ENCODE results near the gene ABCC4. TPM values are rescaled to one million over a fixed set of nuclear protein-coding genes. Genes with fewer than 3 reads are reported as not detected.

ABCC4 gene
- total RNA-seq, 1 donor from 2014 or later: 10.6 TPM

DNA sequence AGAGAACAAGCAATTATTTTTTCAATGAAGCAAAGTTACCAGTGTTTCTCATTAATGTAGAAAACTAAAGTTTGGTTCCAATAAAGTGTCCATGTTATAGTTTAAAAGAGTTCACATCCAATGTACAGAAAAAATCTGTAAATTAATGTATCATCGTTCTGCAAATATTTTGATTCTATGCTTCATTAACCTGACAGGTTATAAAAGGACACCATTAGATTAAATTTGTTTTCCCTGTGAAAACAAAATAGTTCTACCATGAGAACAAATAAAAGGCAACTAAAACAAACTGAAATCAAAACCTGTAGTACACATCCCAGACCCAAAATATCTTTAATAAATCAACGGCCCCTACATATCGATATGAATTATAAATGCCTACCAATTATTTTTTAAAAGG lies 85.1 kb downstream of the ABCC4 start:
- no peaks in the 10 kb centered on the region for H3K9me3 Mint-ChIP-seq (ENCODE audit: low read depth)
- no peak for DNase-seq (ENCODE audit: low spot score)
- H3K4me3 Mint-ChIP-seq (ENCODE audit: unreplicated experiment): no peak overlapping the region
- no peaks in the 10 kb centered on the region for H3K27me3 Mint-ChIP-seq (ENCODE audit: low read depth)
- TF ChIP-seq, protein P1, sequence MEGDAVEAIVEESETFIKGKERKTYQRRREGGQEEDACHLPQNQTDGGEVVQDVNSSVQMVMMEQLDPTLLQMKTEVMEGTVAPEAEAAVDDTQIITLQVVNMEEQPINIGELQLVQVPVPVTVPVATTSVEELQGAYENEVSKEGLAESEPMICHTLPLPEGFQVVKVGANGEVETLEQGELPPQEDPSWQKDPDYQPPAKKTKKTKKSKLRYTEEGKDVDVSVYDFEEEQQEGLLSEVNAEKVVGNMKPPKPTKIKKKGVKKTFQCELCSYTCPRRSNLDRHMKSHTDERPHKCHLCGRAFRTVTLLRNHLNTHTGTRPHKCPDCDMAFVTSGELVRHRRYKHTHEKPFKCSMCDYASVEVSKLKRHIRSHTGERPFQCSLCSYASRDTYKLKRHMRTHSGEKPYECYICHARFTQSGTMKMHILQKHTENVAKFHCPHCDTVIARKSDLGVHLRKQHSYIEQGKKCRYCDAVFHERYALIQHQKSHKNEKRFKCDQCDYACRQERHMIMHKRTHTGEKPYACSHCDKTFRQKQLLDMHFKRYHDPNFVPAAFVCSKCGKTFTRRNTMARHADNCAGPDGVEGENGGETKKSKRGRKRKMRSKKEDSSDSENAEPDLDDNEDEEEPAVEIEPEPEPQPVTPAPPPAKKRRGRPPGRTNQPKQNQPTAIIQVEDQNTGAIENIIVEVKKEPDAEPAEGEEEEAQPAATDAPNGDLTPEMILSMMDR (IDR thresholded peaks at IDR 0.05): no peak
- H3K4me1 Mint-ChIP-seq (ENCODE audit: low read depth): no peaks in the 10 kb centered on the region
- H3K27ac Mint-ChIP-seq (ENCODE audit: unreplicated experiment): no peak overlapping the region
- H3K36me3 Mint-ChIP-seq (ENCODE audit: low read depth): peaks cover 7% of the 10 kb centered on the region

DNA sequence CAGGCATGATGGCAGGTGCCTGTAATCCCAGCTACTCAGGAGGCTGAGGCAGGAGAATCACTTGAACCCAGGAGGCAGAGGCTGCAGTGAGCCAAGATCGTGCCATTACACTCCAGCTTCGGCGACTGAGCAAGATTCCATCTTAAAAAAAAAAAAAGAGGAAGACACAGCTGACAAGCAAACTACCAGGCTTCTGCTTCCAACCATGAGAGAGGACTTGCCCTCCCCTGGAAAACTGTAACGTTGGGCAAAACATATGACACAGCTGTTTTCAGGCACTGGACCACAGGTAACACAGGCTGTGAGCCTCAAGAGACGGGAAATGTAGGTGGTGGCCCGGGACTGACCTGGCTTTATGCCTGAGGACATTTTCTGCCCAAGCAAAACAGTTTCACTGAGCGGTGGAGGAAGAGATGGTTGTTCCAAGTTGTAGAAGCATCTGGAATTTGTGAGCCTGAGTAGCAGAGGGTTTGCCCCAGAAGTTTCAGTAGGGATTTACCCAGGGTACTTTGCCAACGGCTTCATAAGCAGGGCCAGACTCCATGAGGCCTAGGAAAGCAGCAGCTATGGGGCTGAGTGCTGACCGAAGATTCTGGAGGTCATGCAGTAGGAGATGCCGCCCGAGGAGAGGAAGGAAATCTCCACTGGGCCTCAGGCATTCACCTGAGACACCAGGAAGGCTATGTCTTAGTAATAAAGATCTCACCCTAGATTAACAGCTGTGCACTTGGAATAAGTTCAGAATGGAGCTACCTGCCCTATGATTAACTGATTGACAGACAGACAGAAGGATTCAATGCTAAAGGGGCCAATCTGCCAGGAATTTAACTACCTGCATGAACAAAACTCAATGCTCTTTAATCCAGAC lies 88.0 kb downstream of the ABCC4 start:
- H3K27ac Mint-ChIP-seq (ENCODE audit: unreplicated experiment): no peak overlapping the region

DNA sequence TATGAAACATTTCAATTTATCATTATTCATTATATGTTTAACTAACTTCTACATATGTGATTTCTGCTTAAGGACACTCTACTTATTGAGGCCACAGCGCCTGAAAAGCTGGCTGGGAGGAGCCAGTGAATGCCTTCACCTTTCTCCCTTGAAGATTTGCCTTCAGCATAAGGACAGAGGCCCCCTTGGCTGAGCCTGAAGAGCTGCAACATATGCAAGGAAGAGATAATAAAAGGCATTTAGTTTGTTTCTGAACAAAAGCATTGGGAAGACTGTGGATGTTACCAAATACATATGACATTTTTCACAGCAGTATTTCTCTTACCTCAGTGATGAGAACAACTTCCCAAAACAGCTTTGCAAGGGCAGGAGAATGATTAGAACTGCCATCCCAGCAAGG lies 92.1 kb downstream of the ABCC4 start:
- Mint-ChIP-seq H3K4me1 (ENCODE audit: low read depth) (no peaks in the 10 kb centered on the region), H3K27ac (ENCODE audit: unreplicated experiment) (no peak overlapping the region), H3K27me3 (ENCODE audit: low read depth) (no peaks in the 10 kb centered on the region), H3K4me3 (ENCODE audit: unreplicated experiment) (no peak overlapping the region), H3K9me3 (ENCODE audit: low read depth) (no peaks in the 10 kb centered on the region), H3K36me3 (ENCODE audit: low read depth) (peaks cover 11% of the 10 kb centered on the region)
- DNase-seq (ENCODE audit: low spot score): no peak
- TF ChIP-seq, protein P1 (IDR thresholded peaks at IDR 0.05): no peak

More for the DNA sequence above, 88.0 kb downstream of the ABCC4 start:
- Mint-ChIP-seq H3K4me3 (ENCODE audit: unreplicated experiment) (no peak overlapping the region), H3K4me1 (ENCODE audit: low read depth) (no peaks in the 10 kb centered on the region), H3K9me3 (ENCODE audit: low read depth) (no peaks in the 10 kb centered on the region), H3K36me3 (ENCODE audit: low read depth) (peaks cover 9% of the 10 kb centered on the region), H3K27me3 (ENCODE audit: low read depth) (no peaks in the 10 kb centered on the region)
- TF ChIP-seq, protein P1 (IDR thresholded peaks at IDR 0.05): no peak
- no peak for DNase-seq (ENCODE audit: low spot score)

DNA sequence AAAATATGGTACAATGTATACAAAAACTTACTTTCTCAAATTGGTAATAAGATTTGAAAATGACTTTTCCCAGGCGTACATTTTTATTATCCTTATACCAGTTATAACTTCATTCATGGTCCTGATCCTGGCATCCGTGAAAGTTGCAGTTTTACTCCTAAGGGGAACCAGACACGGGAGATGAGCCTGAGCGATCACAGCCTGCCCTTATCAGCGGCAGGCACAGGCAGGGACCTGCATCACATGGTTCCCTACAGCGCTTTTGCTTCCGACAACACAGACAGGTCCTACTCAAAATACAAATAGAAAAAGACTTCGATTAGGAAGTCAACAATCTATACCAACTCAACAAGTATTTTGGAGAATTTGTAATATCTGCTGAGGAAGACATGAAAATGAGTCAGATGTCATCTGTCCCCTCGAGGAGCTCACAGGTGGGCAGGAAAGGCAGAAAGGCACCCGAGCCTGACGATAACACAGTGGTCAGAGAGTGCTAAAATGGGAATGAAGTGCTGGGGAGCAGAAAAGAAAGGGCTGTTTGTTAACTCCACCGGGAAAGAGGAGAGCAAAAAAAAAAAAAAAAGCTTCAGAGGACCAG lies 93.4 kb downstream of the ABCC4 start:
- H3K27ac Mint-ChIP-seq (ENCODE audit: unreplicated experiment): no peak overlapping the region
- no peaks in the 10 kb centered on the region for H3K9me3 Mint-ChIP-seq (ENCODE audit: low read depth)
- DNase-seq (ENCODE audit: low spot score): no peak
- H3K36me3 Mint-ChIP-seq (ENCODE audit: low read depth): peaks cover 11% of the 10 kb centered on the region
- TF ChIP-seq, protein P1 (IDR thresholded peaks at IDR 0.05): no peak
- no peak overlapping the region for H3K4me3 Mint-ChIP-seq (ENCODE audit: unreplicated experiment)
- H3K27me3 Mint-ChIP-seq (ENCODE audit: low read depth): no peaks in the 10 kb centered on the region
- no peaks in the 10 kb centered on the region for H3K4me1 Mint-ChIP-seq (ENCODE audit: low read depth)

DNA sequence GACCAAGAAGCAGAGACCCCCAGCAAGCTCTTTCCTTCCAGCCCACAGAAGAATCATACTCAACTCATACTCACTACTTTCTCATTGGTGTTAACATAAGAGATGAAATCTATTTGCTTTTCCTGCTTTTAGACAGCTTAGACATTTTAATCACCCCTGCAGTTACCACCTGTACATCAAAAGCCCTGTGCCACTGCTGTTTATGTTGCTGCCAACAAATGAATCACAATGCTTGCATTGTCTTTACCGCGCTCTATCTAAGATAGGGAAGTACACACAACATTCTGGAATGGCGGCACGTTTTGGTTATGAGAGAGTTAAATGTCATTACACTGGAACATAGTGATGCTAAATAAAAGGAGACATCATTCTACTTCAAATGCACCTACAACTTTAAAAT lies 95.1 kb downstream of the ABCC4 start:
- no peak overlapping the region for H3K4me3 Mint-ChIP-seq (ENCODE audit: unreplicated experiment)
- H3K36me3 Mint-ChIP-seq (ENCODE audit: low read depth): peaks cover 9% of the 10 kb centered on the region
- TF ChIP-seq, protein P1 (IDR thresholded peaks at IDR 0.05): no peak
- no peaks in the 10 kb centered on the region for H3K27me3 Mint-ChIP-seq (ENCODE audit: low read depth)
- no peaks in the 10 kb centered on the region for H3K4me1 Mint-ChIP-seq (ENCODE audit: low read depth)
- no peaks in the 10 kb centered on the region for H3K9me3 Mint-ChIP-seq (ENCODE audit: low read depth)
- DNase-seq (ENCODE audit: low spot score): no peak
- H3K27ac Mint-ChIP-seq (ENCODE audit: unreplicated experiment): no peak overlapping the region
